ENCODE results near the gene MAML3. TPM values are rescaled to one million over a fixed set of nuclear protein-coding genes. Genes with fewer than 3 reads are reported as not detected.

Gene MAML3
- total and polyA plus RNA-seq, 2 of the 13 experiments (the other 11 are each of a cell fraction or from before 2014, with no cell fraction given): 0.05 to 0.13 TPM

- TF ChIP-seq ARID3A (IDR thresholded peaks at IDR 0.05; ENCODE audit: low read depth, low read length) (peak; percentile 95), TEAD3 (CRISPR knock-in tag; optimal IDR thresholded peaks at IDR 0.05; ENCODE audit: borderline replicate concordance) (peak; percentile 54), EP300 (IDR thresholded peaks at IDR 0.05; ENCODE audit: low read depth in 2 of 2, low read length in 2 of 2) (peak in 1 of 2 experiments; percentile 87; a peak in 2 of 4 replicates), EP300 (CRISPR knock-in tag; IDR thresholded peaks at IDR 0.05; ENCODE audit: borderline replicate concordance) (peak; percentile 33; the same call in 1 of the 2 replicates), ZNF772 (CRISPR knock-in tag; IDR thresholded peaks at IDR 0.05) (0 out of 2 replicates have a peak, but pooled peaks have one; percentile 27), RARA (CRISPR knock-in tag; IDR thresholded peaks at IDR 0.05) (peak; percentile 85), HMG20B (CRISPR knock-in tag; conservative IDR thresholded peaks at IDR 0.05) (0 out of 2 replicates have a peak, but pooled peaks have one; percentile 43), ZFP1 (CRISPR knock-in tag; IDR thresholded peaks at IDR 0.05) (0 out of 2 replicates have a peak, but pooled peaks have one; percentile 45), ZNF614 (CRISPR knock-in tag; IDR thresholded peaks at IDR 0.05; ENCODE audit: borderline replicate concordance) (peak; percentile 94), SOX5 (CRISPR knock-in tag; IDR thresholded peaks at IDR 0.05; ENCODE audit: borderline replicate concordance) (peak; percentile 98), SATB2 (CRISPR knock-in tag; IDR thresholded peaks at IDR 0.05) (peak; percentile 73; the same call in 1 of the 2 replicates), MEF2D (CRISPR knock-in tag; IDR thresholded peaks at IDR 0.05) (peak; percentile 80; the same call in 1 of the 2 replicates), ZNF556 (CRISPR knock-in tag; IDR thresholded peaks at IDR 0.05; ENCODE audit: borderline replicate concordance) (no peak), ASH2L (IDR thresholded peaks at IDR 0.05; ENCODE audit: insufficient read length, low read depth, low read length) (peak; percentile 42), ZNF761 (CRISPR knock-in tag; conservative IDR thresholded peaks at IDR 0.05) (0 out of 2 replicates have a peak, but pooled peaks have one; percentile 31), ZNF792 (CRISPR knock-in tag; IDR thresholded peaks at IDR 0.05) (peak; percentile 27; the same call in 1 of the 2 replicates), NCOR1 (IDR thresholded peaks at IDR 0.05; ENCODE audit: borderline replicate concordance, low read length) (0 out of 2 replicates have a peak, but pooled peaks have one; percentile 15), ATF2 (CRISPR knock-in tag; IDR thresholded peaks at IDR 0.05) (peak; percentile 29; the same call in 1 of the 2 replicates), PITX1 (CRISPR knock-in tag; IDR thresholded peaks at IDR 0.05) (peak; percentile 76; the same call in 1 of the 2 replicates), HHEX (CRISPR knock-in tag; IDR thresholded peaks at IDR 0.05) (peak; percentile 75), NFIC (IDR thresholded peaks at IDR 0.05; ENCODE audit: low read length) (peak; percentile 65; the same call in 1 of the 2 replicates), TBX2 (CRISPR knock-in tag; IDR thresholded peaks at IDR 0.05; ENCODE audit: borderline replicate concordance) (peak; percentile 74), ZNF33A (CRISPR knock-in tag; IDR thresholded peaks at IDR 0.05; ENCODE audit: borderline replicate concordance) (no peak), FOXJ3 (CRISPR knock-in tag; IDR thresholded peaks at IDR 0.05; ENCODE audit: borderline replicate concordance) (peak; percentile 75; the same call in 1 of the 2 replicates), THAP11 (CRISPR knock-in tag; IDR thresholded peaks at IDR 0.05) (peak; percentile 33; the same call in 1 of the 2 replicates)
Measured at GRCh38 chr4:140019619-140020347, 134.2 kb downstream of the MAML3 start (continued).

Measured in HepG2 (cell line).